K562 (cell line): ENCODE data around the gene DMRT2.

Experiments
- BDP1 ChIP-seq: IDR thresholded peaks from 3 replicates; pipeline ENCODE4 v1.6.1; 2011; ENCODE audit not compliant: insufficient read length, insufficient read depth
- EP300 ChIP-seq: IDR thresholded peaks from 2 replicates; pipeline ENCODE4 v1.6.1; 2012; ENCODE audit warnings: low read length, improper control_type of control experiment
- ESRRB ChIP-seq: fragments of 250-450 bp; sonication (Bioruptor Pico); IDR thresholded peaks from 2 replicates; pipeline ENCODE4 v1.5.0; 2020; ENCODE audit warnings: mild to moderate bottlenecking, moderate library complexity, borderline replicate concordance
- FOXM1 ChIP-seq, 2 experiments: fragments of 450-650 bp in 1 of 2; sonication (generic) in 1 of 2; formaldehyde crosslinking in 1 of 2; IDR thresholded peaks; 2 replicates each; pipeline versions ENCODE4 v1.6.1 to v1.9.0; 2017 to 2022; ENCODE audit warnings: low read depth in 2 of 2, mild to moderate bottlenecking in 2 of 2, missing genetic modification reagents in 1 of 2, moderate library complexity in 1 of 2
- FOXP1 ChIP-seq: sonication (generic); formaldehyde crosslinking; IDR thresholded peaks from 2 replicates; pipeline ENCODE4 v1.8.0; 2022; ENCODE audit warnings: mild to moderate bottlenecking, missing genetic modification reagents
- NFE2 ChIP-seq: IDR thresholded peaks from 2 replicates; pipeline ENCODE4 v1.6.1; 2014; ENCODE audit warnings: antibody characterized with exemption, low read depth
- POLR2A ChIP-seq: fragments of 450-650 bp; conservative IDR thresholded peaks from 2 replicates; pipeline ENCODE4 v1.6.1; 2016
- RBM39 ChIP-seq: fragments of 200-400 bp; formaldehyde crosslinking; optimal IDR thresholded peaks from 2 replicates; pipeline ENCODE3; 2018; ENCODE audit warnings: low read depth, low read length
- SMAD1 ChIP-seq: fragments of 150-350 bp; IDR thresholded peaks from 2 replicates; pipeline ENCODE4 v1.6.1; 2014; ENCODE audit warnings: low read length, low read depth; ENCODE audit not compliant: partially characterized antibody
- SMAD3 ChIP-seq: fragments of 450-650 bp; formaldehyde crosslinking; conservative IDR thresholded peaks from 2 replicates; pipeline ENCODE4 v1.4.0; 2020; ENCODE audit warnings: mild to moderate bottlenecking
- TOE1 ChIP-seq, 2 experiments: fragments of 450-650 bp in 1 of 2; sonication (generic) in 1 of 2; formaldehyde crosslinking in 1 of 2; IDR thresholded peaks; 2 replicates each; pipeline versions ENCODE4 v1.7.1 to v1.8.0; 2016 to 2022; ENCODE audit warnings: borderline replicate concordance in 2 of 2, mild to moderate bottlenecking in 2 of 2, antibody characterized with exemption in 1 of 2, inconsistent platforms in 1 of 2, low read depth in 1 of 2, missing genetic modification reagents in 1 of 2, moderate library complexity in 1 of 2
- ZBTB1 ChIP-seq: sonication (generic); formaldehyde crosslinking; IDR thresholded peaks from 2 replicates; pipeline ENCODE4 v1.8.1; 2023; ENCODE audit warnings: missing genetic modification reagents, low read depth, mild to moderate bottlenecking, borderline replicate concordance
- ZNF668 ChIP-seq: fragments of 250-450 bp; sonication (Bioruptor Pico); IDR thresholded peaks from 2 replicates; pipeline ENCODE4 v1.8.0; 2022; ENCODE audit warnings: mild to moderate bottlenecking, inconsistent platforms
- TF ChIP-seq, protein P1 (sequence below), 3 experiments: IDR thresholded peaks in 2 of 3; conservative IDR thresholded peaks in 1 of 3; 2 replicates each; pipeline ENCODE4 v1.5.1; 2011 to 2012; ENCODE audit warnings: low read length in 3 of 3, mild to moderate bottlenecking in 3 of 3, control low read depth in 2 of 3, improper control_type of control experiment in 1 of 3, inconsistent platforms in 1 of 3, low read depth in 1 of 3, mixed read lengths in 1 of 3, moderate library complexity in 1 of 3; ENCODE audit not compliant: insufficient read depth in 2 of 3

DNA sequence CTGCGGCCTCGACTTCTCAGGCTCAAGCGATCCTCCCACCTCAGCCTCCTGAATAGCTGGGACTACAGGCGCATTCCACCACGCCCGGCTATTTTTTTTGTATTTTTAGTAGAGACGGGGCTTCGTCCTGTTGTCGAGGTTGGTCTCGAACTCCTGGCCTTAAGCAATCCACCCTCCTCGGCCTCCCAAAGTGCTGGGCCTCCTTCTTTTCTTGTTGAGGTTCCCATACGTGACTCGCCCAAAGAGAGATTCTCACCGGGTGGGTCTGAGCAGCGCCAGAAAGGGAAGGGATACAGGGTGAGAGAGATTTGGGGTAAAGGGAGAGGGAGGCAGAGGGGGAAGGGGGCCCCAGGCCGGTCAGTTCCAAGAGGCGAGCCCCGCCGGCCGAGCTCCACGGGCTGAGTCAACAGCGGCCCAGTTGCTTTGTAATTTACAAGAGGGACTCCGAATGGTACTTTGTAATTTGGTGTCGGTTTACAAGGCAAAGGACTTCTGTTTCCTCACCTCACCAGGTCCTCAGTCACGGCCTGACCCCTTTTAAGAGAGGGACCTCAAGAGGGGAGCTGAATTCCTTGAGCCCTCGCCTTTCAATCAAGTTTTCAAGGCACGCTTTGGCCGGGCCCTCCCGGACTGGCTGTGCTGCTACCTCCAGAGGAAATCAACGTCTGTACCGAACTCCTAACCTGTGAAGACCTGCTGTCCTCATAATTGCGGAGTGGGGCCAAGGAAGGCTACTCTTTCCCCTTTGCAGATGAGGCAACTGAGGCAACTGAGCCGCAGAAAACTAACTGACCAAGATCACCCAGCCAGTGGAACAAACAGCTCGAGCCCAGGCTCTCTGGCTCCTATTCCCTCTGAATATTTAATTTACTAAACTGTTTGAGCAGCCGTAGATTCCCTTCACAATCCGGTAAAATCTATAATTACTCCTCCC lies 3.3 kb upstream of the DMRT2 start:
- TF ChIP-seq, protein P1, sequence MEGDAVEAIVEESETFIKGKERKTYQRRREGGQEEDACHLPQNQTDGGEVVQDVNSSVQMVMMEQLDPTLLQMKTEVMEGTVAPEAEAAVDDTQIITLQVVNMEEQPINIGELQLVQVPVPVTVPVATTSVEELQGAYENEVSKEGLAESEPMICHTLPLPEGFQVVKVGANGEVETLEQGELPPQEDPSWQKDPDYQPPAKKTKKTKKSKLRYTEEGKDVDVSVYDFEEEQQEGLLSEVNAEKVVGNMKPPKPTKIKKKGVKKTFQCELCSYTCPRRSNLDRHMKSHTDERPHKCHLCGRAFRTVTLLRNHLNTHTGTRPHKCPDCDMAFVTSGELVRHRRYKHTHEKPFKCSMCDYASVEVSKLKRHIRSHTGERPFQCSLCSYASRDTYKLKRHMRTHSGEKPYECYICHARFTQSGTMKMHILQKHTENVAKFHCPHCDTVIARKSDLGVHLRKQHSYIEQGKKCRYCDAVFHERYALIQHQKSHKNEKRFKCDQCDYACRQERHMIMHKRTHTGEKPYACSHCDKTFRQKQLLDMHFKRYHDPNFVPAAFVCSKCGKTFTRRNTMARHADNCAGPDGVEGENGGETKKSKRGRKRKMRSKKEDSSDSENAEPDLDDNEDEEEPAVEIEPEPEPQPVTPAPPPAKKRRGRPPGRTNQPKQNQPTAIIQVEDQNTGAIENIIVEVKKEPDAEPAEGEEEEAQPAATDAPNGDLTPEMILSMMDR (IDR thresholded peaks at IDR 0.05 in 2 of 3, conservative IDR thresholded peaks at IDR 0.05 in 1 of 3; ENCODE audit: insufficient read depth in 2 of 3, low read depth in 1 of 3, low read length in 3 of 3), result no peak
- TF ChIP-seq ESRRB (CRISPR knock-in tag) (no peak), BDP1 (no peak), ZNF668 (no peak), FOXP1 (CRISPR knock-in tag) (no peak), SMAD3 (no peak), POLR2A (no peak), NFE2 (no peak), FOXM1 (IDR thresholded peaks at IDR 0.05; ENCODE audit: low read depth) (no peak), FOXM1 (CRISPR knock-in tag; IDR thresholded peaks at IDR 0.05; ENCODE audit: low read depth) (no peak), RBM39 (no peak), TOE1 (IDR thresholded peaks at IDR 0.05; ENCODE audit: borderline replicate concordance) (no peak), TOE1 (CRISPR knock-in tag; IDR thresholded peaks at IDR 0.05; ENCODE audit: borderline replicate concordance, low read depth) (no peak), ZBTB1 (CRISPR knock-in tag) (no peak), SMAD1 (no peak), EP300 (no peak)
